GM23248 (cell line): ENCODE measurements around the gene SEC22A.

Experiments
- EZH2 ChIP-seq: fragments of 200-600 bp; sonication (generic); IDR thresholded peaks from 2 replicates; pipeline ENCODE4 v1.6.1; 2018; ENCODE audit warnings: antibody characterized with exemption, mild to moderate bottlenecking; ENCODE audit not compliant: insufficient read depth, poor library complexity, severe bottlenecking
- EZH2phosphoT487 ChIP-seq: fragments of 200-600 bp; sonication (generic); IDR thresholded peaks from 2 replicates; pipeline ENCODE4 v1.6.1; 2018; ENCODE audit warnings: antibody characterized with exemption, moderate library complexity, mild to moderate bottlenecking, low read depth; ENCODE audit not compliant: insufficient read depth

DNA sequence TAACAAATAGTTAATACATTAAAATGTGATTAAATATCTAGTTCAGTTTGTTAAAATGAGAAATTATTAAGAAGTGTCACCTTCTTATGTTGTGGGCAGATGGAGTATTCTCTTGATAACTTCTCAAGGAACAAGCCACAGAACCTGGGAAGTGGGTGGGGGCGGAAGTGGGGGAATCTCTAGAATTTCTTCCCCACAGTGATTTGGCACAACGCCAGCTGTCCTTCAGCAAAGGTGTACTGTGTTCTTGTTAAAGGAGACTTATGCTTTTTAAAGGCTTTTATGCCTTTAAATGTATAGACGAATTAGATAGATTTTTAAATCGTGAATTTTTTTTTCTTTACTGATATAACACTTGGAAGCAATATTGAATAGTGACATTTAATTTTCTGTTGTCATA, 42.4 kb downstream of the SEC22A start:
- no peak for TF ChIP-seq EZH2
- TF ChIP-seq EZH2phosphoT487 = no peak
